Pulmonary artery endothelial cell (primary cell): ENCODE measurements around the gene SMARCC1. TPM values are rescaled to one million over a fixed set of nuclear protein-coding genes. Genes with fewer than 3 reads are reported as not detected.

ENCODE experiments used
- DNase-seq: peaks from one replicate; pipeline ENCODE4 v3.0.0-alpha.2; 2011; ENCODE audit warnings: low read depth, low spot score
- total RNA-seq: library from RNA; depleted of rRNA; stranded (reverse); fragments of >200 nt; gene quantifications from 2 replicates; pipeline ENCODE4 v1.2.3, GENCODE V29; 2014

The SMARCC1 gene
- total RNA-seq, 1 donor from 2014 or later = 42.5 TPM

- DNase-seq = no peak
These were observed 76.3 kb downstream of the SMARCC1 start for GRCh38 chr3:47705391-47705790.

- no peak for DNase-seq
These were observed 77.5 kb downstream of the SMARCC1 start for GRCh38 chr3:47704237-47704612.

GRCh38 chr3:47701388-47701787, 80.3 kb downstream of the SMARCC1 start:
- no peak for DNase-seq

GRCh38 chr3:47692158-47692557, 89.5 kb downstream of the SMARCC1 start:
- DNase-seq = no peak

DNA sequence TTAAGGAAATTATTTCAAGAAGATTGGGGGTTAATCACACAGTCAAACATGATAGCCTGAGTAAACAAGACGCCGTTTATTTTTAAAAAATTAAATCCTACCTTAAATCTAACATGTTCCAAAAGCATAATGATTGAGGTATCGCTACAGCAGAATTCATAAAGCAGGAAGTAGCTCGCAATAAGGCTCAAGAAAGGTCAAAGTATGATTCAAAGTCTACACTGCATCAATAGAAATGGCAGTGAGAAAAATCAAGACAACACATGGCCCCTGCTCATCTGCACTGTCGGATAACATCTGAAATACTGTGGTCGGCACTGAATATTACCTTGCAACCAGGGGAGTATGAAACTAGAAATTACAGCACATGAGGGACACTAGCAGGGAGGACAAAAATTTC, 93.2 kb downstream of the SMARCC1 start:
- no peak for DNase-seq

GRCh38 chr3:47685037-47685436, 96.7 kb downstream of the SMARCC1 start:
- no peak for DNase-seq

DNA sequence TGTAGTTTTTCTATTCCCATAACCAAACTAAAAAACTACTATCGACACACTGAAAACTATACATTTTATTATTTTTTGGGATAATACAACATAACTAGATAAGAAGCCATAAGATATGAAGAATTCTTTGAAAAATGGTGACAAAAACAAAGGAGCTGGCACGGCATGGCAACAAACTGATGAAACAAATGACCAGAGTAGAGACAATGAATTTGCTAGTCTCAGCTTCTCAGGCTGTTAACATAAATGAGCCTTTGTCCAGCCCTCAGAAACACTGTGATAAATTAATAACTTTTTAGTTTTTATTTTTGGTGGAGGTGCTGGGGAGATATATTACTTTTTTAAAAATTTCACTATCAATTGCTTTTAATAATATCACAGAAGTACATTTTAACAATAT, 100.7 kb downstream of the SMARCC1 start:
- no peak for DNase-seq

DNA sequence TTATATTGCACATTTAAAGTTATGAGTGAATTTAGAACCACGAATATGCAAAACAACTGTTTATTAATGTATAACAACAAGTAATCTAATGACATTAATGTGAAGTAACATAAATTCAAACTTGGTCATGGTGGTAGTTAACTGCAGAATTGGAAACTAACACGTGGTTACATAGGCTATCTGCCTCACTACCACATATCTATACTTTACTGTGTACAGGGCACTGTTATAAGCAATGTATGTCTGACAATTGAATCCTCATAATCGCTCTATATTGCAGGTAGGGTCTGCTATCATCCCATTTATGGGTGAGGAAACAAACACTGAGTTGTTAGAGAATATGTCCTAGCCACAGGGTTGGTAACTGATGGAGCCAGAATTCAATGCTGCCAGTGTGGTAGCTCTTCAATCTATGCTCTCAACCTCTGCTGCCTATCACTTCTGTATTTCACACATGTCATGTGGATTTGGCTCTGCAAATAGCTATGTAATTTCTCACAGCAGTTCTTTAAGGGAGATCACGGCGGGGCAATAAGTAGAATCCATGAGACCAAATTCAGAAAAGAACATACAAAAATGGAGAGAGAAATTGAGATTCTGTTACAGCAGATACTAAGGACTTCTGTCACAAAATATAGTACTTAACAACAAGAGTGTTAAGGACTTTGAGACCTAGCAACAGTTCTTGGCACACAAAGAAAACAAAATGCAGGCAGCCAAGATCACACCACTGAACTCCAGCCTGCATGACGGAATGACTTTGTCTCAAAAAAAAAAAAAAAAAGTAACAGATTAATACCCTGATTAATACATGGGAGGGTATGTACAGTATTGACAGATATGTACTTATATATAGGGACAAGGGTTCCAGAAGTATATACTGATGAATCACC, 103.0 kb downstream of the SMARCC1 start:
- DNase-seq = no peak

GRCh38 chr3:47669026-47669749, 112.5 kb downstream of the SMARCC1 start:
- DNase-seq = no peak

- no peak for DNase-seq
These were observed 115.6 kb downstream of the SMARCC1 start for GRCh38 chr3:47666118-47666517.

DNA sequence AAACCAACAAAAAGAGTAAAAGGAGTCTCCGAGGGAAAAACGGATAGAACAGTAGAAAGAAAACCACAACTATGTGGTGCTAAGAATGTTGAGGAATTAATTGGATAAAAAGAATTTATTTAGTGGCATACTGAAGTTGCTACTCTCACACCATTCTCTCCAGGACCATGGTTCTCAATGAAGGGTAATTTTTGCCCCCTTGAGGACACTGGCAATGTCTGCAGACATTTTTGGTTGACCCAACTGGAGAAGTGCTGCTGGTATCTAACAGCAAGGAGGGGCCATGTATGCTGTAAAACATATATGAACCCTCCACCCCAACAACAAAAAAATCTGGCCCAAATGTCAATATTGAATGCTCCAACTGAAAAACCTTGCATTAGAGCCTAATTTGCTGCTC, 117.2 kb downstream of the SMARCC1 start:
- DNase-seq = no peak

GRCh38 chr3:47663630-47664240, 118.0 kb downstream of the SMARCC1 start:
- no peak for DNase-seq

DNA sequence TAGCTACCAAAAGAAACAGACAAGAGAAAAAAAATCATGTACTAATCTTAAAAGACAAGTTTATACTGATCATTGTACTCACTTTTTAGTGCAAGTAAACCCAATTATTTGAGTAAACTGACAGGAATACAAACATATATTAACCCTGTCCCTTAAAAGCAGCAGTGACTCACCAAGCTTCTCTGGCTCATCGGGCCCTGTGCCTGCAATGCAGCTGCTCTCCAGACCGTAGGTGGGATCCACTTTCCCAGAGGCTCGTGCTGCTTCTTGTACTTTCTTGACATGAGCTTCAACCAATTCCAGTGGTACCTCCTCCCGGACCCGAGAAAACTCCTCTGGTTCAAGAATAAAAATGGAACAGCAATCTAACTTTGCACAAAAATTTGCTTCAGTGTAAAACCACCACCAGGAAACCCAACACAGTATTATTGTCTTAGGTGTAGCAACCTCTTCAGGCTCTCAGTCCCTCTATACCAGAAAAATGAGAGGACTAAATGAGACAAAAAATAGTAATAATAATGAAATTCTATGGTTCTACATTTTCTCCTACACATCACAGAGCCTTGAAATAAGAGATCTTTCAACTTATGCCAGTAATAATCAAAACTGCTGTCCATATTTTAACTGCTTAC, 120.5 kb downstream of the SMARCC1 start:
- no peak for DNase-seq

DNA sequence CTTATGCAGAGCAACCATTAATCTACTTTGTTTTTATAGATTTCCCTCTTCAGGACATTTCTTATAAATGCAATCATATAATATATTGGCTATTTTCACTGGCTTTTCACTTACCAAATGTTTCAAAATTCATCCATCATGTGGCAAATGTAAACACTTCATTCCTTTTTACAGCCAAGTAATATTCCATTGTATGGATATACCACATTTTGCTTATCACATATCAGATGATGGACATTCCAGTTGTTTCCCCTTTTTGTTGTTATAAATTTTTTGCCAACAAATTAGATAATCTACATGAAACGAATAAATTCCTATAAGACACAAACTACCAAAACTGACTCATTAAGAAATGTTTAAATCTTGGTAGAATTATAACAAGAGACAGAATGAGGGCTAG, 123.2 kb downstream of the SMARCC1 start:
- DNase-seq = no peak

GRCh38 chr3:47652142-47652541, 129.6 kb downstream of the SMARCC1 start:
- DNase-seq = no peak

GRCh38 chr3:47650294-47650693, 131.4 kb downstream of the SMARCC1 start:
- DNase-seq = no peak

- no peak for DNase-seq
These were observed 134.1 kb downstream of the SMARCC1 start for GRCh38 chr3:47647550-47647949.

DNA sequence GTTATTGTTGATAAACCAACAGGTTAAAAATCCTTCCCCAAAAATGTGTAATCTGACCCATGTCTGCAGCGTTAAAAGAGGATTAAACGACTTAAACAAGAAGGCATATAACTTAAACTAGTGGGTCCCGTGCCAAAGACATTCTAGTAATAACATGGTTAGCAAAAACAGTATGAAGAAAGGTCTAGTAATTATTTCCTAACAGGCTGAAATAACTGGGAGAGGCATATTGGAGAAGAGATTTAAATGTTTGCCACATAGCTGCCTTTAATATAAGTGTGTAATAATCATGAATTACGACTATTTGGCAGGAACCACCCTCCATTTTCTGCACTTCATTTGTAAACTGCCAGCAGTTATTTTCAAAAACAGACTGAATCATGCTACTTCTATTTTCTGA, 135.3 kb downstream of the SMARCC1 start:
- DNase-seq = no peak

DNA sequence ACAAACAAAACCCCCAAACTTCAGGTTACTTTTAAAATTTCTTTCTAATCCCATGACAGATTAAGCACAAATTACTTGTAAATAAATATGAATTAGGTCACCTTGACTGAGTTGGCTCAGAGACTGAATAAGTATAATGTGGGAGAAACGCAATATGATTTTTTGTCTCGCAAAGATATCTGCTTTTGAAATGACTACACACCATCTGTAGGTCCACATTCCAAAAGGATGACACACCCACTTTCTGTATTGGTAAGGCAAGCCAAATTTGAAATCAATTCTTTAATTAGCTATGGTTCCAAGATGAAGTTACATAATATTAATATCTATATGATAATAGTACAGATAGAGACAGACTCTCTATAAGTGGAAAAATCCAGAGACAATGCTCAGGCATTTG, 136.1 kb downstream of the SMARCC1 start:
- no peak for DNase-seq

DNA sequence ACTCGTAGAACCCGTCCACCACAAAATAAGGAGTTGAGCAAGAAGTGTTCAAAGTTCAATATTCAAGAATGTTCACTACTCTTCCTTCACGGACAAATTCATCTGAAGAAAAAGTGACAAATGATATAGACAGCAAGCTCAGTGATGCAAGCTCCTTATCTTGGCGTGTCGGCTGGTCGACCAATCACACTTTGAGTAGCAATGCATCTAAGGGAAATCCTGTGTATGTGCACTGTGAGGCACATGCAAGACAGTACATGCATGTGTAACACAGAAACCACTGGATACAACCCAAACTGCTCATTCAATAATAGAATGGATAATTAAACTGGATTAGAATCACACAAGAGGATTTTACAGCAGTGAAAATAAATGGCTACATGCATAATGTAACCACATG, 138.6 kb downstream of the SMARCC1 start:
- DNase-seq = no peak

- DNase-seq = no peak
These were observed 140.0 kb downstream of the SMARCC1 start for GRCh38 chr3:47641739-47642138.

DNA sequence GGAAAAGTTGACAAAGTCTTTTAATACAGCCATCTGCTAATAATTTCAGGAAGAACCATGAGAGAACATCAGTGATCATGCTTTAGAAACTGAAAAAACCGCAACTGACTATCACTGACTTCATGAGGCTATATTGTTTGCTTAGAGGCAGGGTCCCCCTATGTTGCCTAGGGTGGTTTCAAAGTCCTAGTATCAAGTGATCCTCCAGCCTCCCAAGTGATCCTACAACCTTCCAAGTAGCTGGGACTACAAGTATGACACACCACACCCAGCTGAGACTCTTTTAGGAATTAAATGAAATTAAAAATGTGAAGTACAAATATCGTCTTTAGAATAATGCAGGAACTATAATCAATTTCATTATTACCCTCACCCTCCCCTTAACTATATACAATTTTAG, 144.8 kb downstream of the SMARCC1 start:
- DNase-seq = no peak
